AG04449 (cell line): ENCODE data around the gene SLC25A12.

Source experiments
- CTCF ChIA-PET: fragments of 350-600 bp; formaldehyde crosslinking; extraction: SDS; loops from one replicate; lab custom pipeline; 2021; ENCODE audit warnings: antibody characterized with exemption; lab: Yijun Ruan, JAX
- POLR2A ChIA-PET: fragments of 400-600, 350-600 bp; formaldehyde crosslinking; extraction: SDS; loops from one replicate; lab custom pipeline; 2020; ENCODE audit warnings: antibody characterized with exemption, inconsistent platforms; lab: Yijun Ruan, JAX
- DNase-seq: peaks from one replicate; pipeline ENCODE4 v3.0.0-alpha.2; 2010; ENCODE audit warnings: low read depth, low spot score
- H3K4me3 ChIP-seq: 2 replicates; pipeline ENCODE4 v1.5.1; 2011; ENCODE audit warnings: low read depth, mild to moderate bottlenecking, control low read depth, low read length
- TF ChIP-seq, protein P1 (sequence below): IDR thresholded peaks from one replicate; pipeline ENCODE4 v1.5.1; 2011; ENCODE audit warnings: mild to moderate bottlenecking, moderate library complexity, low read length, control low read depth, inconsistent platforms; ENCODE audit not compliant: insufficient read depth; ENCODE audit errors: missing control alignments

The SLC25A12 gene

DNA sequence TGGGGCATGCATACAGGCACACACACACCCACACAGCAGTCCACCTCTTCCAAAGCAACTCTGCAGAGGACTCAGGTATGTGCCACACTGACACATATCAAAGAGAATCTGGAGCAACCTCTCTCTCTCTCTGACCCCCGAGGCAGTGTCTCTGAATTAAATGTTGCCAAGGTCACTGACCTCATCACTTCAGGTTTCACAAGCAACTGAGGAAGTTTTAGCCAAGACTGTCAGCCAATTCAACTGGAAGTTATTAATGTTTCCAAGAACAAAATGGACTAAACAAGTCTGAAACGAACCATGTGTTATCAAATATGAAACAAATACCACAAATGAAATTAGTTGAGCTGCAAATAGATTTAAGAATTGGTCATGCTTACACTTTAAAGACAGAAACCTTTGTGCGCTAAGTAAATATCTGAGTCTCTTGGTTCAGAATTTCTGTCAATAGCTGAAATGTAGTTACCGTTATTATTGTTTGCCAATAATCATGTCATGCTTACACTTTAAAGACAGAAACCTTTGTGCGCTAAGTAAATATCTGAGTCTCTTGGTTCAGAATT, 86.1 kb downstream of the SLC25A12 start:
- CTCF ChIA-PET: interaction anchor here (0.7 to 12.5 kb wide), 9 partner anchors 9 to 308 kb away, joined by 3 to 250 read pairs (median 3); partner anchors contain the start of gene DLX2
- DNase-seq: no peak
- POLR2A ChIA-PET: no interaction called here
- TF ChIP-seq, protein P1, sequence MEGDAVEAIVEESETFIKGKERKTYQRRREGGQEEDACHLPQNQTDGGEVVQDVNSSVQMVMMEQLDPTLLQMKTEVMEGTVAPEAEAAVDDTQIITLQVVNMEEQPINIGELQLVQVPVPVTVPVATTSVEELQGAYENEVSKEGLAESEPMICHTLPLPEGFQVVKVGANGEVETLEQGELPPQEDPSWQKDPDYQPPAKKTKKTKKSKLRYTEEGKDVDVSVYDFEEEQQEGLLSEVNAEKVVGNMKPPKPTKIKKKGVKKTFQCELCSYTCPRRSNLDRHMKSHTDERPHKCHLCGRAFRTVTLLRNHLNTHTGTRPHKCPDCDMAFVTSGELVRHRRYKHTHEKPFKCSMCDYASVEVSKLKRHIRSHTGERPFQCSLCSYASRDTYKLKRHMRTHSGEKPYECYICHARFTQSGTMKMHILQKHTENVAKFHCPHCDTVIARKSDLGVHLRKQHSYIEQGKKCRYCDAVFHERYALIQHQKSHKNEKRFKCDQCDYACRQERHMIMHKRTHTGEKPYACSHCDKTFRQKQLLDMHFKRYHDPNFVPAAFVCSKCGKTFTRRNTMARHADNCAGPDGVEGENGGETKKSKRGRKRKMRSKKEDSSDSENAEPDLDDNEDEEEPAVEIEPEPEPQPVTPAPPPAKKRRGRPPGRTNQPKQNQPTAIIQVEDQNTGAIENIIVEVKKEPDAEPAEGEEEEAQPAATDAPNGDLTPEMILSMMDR: no peak
- H3K4me3 ChIP-seq: no peak overlapping the region

DNA sequence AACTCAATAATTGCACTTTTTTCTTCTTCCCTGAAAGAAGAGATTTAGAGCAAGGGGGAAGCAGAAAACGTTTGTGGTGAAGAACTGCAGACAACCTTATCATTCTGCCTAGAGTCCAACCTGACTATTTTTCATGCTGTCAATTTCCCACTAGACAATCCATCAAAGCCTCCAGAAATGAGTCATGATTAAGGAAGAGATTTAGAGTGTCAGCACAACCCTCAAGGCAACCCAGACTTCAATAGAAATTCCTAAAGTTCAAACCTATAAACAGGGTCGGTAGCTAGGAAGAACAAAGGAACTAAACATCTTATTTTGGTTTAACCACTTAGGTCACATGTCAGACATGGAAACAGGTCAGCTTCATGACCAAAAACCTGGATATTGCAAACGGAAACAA, 86.9 kb downstream of the SLC25A12 start:
- TF ChIP-seq, protein P1: no peak
- POLR2A ChIA-PET: no interaction called here
- CTCF ChIA-PET: interaction anchor here (0.7 to 12.5 kb wide), 5 partner anchors 8 to 320 kb away, joined by 3 to 250 read pairs (median 3); partner anchors contain the start of gene DLX2
- H3K4me3 ChIP-seq: no peak overlapping the region
- no peak for DNase-seq

DNA sequence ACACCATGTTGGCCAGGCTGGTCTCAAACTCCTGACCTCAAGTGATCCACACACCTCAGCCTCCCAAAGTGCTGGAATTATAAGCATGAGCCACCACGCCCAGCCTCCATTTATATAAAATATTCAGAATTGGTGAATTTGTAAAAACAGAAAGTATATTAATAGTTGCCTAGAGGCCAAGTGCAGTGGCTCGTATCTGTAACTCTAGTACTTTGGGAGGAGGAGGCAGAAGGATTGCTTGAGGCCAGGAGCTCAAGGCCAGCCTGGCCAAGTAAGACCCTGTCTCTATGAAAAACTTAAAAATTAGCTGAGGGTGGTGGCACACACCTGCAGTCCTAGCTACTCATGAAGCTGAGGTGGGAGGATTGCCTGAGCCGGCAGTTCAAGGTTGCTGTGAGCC, 89.6 kb downstream of the SLC25A12 start:
- ChIA-PET POLR2A (no interaction called here), CTCF (interaction anchor here (1.3 to 12.5 kb wide), 3 partner anchors 99 to 309 kb away, joined by 5 to 250 read pairs (median 6); partner anchors contain the start of gene DLX2)
- TF ChIP-seq, protein P1: no peak
- H3K4me3 ChIP-seq: no peak overlapping the region
- no peak for DNase-seq

DNA sequence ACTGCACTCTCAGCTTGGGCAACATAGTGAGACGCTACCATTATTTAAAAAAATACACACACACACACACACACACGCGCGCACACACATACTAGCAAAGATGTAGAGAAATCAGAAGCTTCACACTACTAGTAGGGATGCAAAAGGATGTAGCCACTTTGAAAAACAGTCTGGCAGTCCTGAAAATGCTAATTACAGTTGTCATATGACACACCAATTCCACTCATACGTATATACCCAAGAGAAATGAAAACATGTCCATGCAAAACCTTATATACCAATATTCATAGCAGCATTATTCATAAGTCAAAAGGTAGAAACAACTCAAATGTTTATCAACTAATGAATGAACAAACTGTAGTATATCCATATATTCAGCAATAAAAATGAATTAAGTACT, 90.3 kb downstream of the SLC25A12 start:
- no peak for DNase-seq
- POLR2A ChIA-PET: no interaction called here

DNA sequence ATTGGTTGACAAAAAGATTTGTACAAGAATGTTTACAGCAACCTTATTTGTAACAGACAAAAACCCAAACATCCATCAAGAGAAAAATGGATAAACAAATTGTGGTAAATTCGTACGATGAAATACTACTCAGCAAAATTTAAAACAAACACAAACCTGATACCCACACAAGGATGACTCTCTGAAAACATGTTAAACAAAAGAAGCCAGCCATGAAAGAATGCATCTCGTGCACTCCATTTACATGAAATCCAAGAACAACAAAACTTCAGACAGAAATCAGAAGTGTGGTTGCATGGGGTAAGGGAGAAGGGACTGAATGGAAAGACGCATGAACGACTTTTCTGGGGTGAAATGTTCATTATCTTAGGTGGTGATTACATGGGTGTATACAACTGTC, 93.4 kb downstream of the SLC25A12 start:
- ChIA-PET POLR2A (no interaction called here), CTCF (no interaction called here)
- no peak overlapping the region for H3K4me3 ChIP-seq
- no peak for DNase-seq
- TF ChIP-seq, protein P1: no peak

More for the DNA sequence above, 90.3 kb downstream of the SLC25A12 start:
- CTCF ChIA-PET: interaction anchor here (0.8 to 1.3 kb wide), 2 partner anchors 12 to 100 kb away, joined by 3 read pairs; no protein-coding TSS in a partner anchor
- TF ChIP-seq, protein P1: no peak
- H3K4me3 ChIP-seq: no peak overlapping the region

DNA sequence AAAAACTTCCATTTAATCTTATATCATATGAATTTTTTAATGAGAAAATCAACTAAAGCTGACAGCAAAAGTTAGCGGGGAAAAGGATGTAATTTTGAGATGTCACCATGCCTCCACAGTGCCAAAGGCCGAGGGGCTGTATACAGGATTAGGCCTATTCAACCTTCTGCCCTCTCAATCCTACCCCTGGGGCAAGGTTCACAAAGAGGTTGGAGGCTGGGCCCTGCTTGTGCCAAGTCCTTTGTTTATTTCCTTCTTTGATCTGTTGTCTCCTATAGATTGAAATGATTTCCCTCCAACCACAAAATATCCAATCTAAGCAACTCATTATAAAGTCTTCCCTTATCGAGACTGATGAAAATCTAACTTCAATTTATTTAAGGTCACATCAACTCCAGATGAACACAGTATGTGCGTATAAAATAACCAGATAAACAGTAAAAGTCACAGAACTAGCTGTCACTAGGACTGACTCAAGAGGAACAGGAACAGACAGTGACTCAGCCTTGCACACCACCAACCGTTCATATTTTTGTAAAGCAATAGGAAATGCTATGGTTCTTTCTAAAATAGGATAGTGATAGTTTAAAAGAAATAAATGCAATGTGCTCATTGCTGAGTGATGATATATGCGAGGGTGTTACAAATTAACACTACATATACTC, 95.8 kb downstream of the SLC25A12 start:
- DNase-seq: peak; percentile 28
- no peak overlapping the region for H3K4me3 ChIP-seq
- TF ChIP-seq, protein P1: no peak
- CTCF ChIA-PET: interaction anchor here (1.0 to 3.4 kb wide), 10 partner anchors 9 to 329 kb away, joined by 3 to 21 read pairs (median 4); no protein-coding TSS in a partner anchor
- POLR2A ChIA-PET: no interaction called here
